ENCODE measurements around the gene RASIP1.

Gene RASIP1

DNA sequence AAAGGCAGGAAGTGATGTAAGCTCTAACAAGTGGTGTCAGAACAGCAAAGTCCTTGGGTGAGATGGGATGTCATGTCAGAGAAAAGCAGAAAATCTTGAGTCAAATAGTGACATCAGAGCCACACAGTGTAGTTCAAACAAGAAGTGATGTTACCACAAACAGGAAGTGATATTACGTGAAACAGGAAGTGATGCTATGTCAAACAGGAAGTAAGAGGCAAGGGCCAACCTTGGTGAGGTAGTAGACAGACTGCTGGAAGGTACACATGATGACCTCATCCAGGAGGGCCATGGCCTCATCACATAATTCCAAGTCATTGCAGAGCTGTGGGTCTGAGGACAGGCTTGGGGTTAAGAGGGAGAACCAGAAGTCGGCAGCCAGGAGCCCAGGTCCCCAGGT lies 13.9 kb downstream of the RASIP1 start:
- no peak overlapping the region for H3K4me3 ChIP-seq (ENCODE audit: low read length)
- no peak for DNase-seq (ENCODE audit: low read depth)
- TF ChIP-seq CTCF (IDR thresholded peaks at IDR 0.05; ENCODE audit: insufficient read depth, low read depth, low read length, missing control alignments): no peak

DNA sequence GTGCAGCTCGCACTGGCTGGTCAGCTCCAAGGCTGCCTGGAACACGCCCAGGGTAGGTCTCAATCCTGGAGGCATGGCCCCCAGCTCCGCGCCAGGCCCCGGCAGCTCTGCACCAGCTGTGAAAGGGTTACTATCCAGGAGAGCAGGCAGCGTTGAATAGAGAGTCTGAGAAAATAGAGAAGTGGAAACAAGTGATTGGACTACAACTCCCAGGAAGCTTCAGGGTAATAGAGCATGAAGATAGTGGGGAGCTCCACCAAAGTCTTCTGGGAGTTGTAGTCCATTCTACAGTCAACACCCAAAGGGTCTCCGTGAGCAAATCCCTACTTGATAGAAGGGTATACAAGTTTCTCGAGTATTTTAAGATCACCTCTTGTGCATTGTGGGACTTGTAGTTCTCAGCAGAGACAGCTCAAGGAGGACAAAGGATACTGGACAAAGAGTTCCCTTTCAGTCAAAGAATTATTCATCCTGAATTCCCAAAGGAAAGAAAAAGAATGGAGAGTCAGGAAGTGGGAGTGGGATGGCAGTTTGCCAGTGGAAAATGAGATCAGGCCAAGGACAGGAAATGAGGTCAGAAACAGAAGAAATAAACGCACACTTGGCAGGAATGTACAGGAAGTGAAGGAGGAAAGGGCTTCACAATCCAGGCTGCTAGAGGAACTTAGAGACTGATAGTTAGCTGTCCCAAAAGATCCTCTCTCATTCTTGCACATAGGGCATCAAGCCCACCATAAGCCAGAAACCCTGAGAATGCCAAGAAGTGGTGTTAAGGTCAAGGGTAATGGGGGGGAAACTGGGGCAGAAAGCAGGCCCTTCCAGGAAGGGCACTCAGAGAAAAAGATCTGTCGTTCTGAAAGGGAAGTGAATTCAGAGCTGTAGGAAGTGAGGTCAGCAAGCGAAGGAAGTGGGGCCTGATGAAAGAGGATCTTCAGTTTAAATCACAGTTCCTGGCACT lies 15.3 kb downstream of the RASIP1 start:
- TF ChIP-seq CTCF (IDR thresholded peaks at IDR 0.05; ENCODE audit: insufficient read depth, low read depth, low read length, missing control alignments): no peak
- DNase-seq (ENCODE audit: low read depth): peak; percentile 86
- no peak overlapping the region for H3K4me3 ChIP-seq (ENCODE audit: low read length)

- H3K4me3 ChIP-seq (ENCODE audit: low read length): no peak overlapping the region
- DNase-seq (ENCODE audit: low read depth): no peak
- no peak for TF ChIP-seq CTCF (IDR thresholded peaks at IDR 0.05; ENCODE audit: insufficient read depth, low read depth, low read length, missing control alignments)
Measured at GRCh38 chr19:48722196-48722708, 18.2 kb downstream of the RASIP1 start.

- DNase-seq (ENCODE audit: low read depth): peak; percentile 100
- TF ChIP-seq CTCF (IDR thresholded peaks at IDR 0.05; ENCODE audit: insufficient read depth, low read depth, low read length, missing control alignments): no peak
- peak overlapping the region; percentile 74 for H3K4me3 ChIP-seq (ENCODE audit: low read length)
Measured at GRCh38 chr19:48720613-48721296, 19.7 kb downstream of the RASIP1 start.

DNA sequence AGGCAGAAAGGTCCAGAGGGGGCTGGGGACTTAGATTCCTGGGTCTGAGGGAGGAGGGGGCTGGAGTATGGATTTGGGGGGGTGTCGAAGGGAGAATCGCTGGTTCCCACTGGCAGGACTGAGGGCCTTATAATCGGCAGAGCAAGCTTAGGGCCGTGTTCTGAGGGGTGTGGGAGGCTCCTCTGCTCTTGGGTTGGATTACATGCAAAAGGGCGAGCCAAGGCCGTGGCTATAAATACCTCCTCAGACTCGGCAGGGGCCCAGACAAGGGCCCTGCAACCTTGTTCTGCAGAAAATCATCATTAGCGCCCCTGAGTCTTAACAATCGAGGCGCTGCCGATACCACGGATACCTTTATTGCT lies 20.2 kb downstream of the RASIP1 start:
- no peak for DNase-seq (ENCODE audit: low read depth)
- no peak for TF ChIP-seq CTCF (IDR thresholded peaks at IDR 0.05; ENCODE audit: insufficient read depth, low read depth, low read length, missing control alignments)
- H3K4me3 ChIP-seq (ENCODE audit: low read length): peak overlapping the region; percentile 74

DNA sequence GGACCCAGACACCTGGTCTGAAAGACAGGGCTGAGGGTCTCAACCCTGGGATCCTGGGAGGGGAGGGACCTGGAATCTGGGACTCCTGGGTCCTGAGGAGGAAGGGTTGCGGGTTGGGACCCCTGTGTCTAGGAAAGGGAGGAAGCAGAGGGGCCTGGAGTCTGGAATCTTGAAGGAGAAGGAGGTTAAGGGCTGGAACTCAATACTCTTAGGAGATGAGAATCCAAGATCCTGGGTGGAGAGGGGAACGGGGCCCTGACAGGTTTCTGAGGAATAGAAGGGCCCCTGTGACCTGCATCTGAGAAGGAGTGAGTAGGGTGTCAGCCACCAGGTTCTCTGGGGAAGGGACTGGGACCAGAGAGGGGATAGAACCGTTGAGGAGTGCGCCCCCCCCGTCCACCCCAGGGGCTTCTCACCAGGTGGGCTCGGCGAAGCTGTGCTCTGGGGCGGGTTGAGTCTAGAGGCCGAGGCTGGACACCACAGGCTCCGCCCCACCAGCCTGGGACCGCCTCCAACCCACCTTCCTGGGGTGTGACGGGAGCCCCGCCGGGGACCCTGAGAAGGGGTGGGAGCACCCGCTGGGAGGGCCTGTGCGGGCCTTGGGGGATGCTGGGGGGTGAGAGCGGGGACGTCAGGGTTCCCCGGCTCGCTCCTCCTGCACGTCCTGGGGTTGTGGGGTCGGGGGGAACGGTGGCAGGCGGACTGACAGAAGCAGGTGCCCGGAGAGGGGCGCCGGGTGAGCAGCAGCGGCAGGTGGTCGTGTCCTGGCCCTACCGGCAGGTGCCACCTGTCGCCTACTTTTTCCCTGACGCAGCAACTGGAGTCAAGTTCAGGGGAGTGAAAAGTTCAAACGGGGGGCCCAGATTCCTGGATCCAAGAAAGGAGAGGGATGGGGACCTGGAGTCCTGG lies 20.9 kb downstream of the RASIP1 start, which contains the start of gene MAMSTR:
TSS of gene MAMSTR (minus strand) at position 463 of the 909 bp plus-strand sequence. CDS start 694 bp downstream, outside the sequence.
- no peak for TF ChIP-seq CTCF (IDR thresholded peaks at IDR 0.05; ENCODE audit: insufficient read depth, low read depth, low read length, missing control alignments)
- DNase-seq (ENCODE audit: low read depth): no peak
- H3K4me3 ChIP-seq (ENCODE audit: low read length): peak within 1 kb of the TSS; percentile 74

Measured in epithelial cell of esophagus (primary cell).